Activated naive CD4-positive, alpha-beta T cell treated with anti-CD3 and anti-CD28 coated beads, Interleukin-2, amount 50 U/mL, for 16 hours (primary cell): ENCODE results near the gene UMODL1.

Source experiments
- DNase-seq: peaks from one replicate; pipeline ENCODE4 v3.0.0-alpha.2; 2020

UMODL1 gene

GRCh38 chr21:42142141-42142540, 71.0 kb downstream of the UMODL1 start:
- no peak for DNase-seq

DNA sequence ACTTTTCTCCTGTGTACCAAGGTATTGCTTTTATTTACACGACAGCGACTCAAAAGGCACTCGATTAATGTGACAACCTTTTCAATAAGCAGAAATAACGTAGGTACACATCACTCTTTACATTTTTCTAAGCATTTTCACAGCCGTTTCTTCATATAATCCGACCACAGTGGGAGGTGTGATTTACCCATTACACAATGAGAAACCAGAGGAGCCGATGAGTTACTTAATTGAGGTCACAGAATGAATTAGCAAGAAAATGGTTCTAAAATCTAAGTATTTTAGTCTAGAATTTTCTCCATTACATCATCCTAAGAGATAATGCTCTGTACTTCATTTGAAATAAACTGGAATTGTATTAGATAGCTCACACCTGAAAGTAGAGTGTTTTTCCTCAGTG, 71.5 kb downstream of the UMODL1 start:
- no peak for DNase-seq

GRCh38 chr21:42143111-42143510, 72.0 kb downstream of the UMODL1 start:
- DNase-seq: no peak

GRCh38 chr21:42144221-42144620, 73.1 kb downstream of the UMODL1 start:
- DNase-seq: no peak

DNA sequence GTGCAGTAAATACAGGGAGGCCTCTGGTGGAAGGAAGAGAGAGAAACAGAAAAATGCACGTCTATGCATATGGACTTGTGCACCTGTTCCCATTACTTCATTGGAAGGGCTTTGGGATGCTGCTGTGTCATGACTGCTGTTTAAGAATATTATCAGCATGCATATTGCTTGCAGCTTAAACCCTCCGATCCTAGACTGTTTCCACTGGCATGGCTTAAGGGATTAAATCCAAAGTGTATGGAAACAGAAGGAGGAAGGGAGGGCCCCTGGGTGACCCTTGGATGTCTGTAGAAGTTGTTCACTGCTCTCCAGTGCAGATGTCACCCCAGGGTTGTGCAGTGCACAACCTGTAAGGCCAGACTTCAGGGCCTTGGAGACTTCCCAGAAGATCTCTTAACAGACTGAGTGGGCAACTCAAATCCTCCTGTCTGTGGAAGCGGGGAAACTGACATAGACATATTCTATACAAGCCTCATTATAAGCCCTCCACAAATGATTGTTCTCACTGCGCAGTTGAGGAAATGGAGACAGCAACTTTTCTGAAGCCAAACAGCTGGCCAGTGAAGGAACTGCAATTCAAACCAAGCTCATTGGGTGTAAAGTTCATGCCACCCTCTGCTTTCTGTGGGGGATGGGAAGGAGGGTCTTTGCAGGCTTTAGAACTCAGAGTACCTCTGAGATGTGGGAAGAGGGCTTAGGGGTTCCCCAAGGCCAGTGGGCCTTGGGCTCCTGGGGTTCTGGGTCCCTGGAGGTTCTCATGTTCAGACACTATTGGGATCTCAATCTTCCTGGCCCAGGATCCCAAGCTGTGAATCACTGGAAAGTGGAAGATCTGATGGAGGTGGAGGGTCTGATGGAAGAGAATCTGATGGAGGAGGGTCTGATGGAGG, 73.8 kb downstream of the UMODL1 start:
- no peak for DNase-seq

- peak; percentile 59 for DNase-seq
These were observed 74.6 kb downstream of the UMODL1 start for GRCh38 chr21:42145569-42146272.

DNA sequence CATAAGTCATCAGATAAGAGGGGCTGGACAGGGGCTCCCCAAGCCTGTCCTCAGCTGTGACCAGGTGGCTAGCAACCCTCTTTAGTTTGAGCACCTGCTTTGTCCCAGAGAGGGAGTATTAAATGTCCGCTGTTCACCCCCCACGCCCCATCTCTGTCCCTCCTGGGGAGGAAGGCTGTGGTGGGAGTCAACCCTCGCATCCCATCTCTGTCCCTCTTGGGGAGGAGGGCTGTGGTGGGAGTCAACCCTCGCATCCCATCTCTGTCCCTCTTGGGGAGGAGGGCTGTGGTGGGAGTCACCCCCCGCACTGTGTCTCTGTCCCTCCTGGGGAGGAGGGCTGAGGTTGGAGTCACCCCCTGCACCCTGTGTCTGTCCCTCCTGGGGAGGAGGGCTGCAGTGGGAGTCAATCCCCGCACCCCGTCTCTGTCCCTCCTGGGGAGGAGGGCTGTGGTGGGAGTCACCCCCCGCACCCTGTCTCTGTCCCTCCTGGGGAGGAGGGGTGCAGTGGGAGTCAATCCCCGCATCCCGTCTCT, 75.2 kb downstream of the UMODL1 start:
- DNase-seq: no peak

DNA sequence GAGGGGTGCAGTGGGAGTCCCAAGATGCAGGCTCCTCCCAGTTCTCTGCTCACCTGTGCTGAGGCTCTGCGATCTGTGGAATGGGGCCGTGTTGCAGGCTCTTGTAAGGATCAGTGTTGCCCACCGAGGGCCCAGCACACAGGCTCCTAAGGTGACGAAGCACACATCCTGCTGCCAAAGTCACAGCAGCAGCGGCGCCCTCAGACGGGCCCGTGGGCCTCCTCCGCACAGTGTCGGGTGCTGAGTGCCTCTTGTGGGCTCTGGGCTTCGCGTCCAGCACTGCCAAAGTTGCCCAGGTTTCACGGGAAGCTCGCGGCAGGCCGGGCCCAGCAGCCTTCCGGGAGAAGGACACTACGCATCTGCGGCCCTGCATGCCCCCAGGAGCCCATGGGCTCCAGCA, 75.7 kb downstream of the UMODL1 start:
- no peak for DNase-seq

DNA sequence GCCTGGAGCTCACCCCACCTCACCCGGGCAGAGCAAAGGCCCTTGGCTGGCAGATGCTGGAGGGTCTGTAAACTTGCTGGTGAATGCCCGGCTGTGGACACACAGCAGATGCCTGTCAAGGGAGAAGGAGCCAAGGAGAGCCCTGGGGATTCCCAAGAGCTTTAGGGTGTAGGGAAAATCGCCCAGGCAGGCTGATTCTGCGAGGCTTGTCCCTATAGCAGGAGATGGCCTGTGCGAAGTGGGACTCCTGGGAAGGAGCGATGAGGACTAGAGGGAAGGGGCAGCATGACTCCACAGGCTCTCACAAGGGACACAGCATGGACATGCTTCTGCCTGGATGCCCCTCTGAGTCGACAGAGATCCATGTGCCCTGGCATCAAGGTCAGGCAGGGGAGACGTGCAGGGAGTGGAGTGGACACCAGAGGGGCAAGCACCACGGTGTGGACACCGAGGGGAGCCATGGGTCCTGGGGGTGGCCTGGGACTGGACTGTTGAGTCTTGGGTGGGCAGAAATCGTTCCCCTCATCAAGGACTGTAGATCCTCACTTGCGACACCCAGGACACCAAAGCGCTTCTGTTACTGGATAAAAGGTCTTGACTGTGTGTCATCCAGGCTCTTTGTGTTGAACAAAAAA, 76.4 kb downstream of the UMODL1 start:
- no peak for DNase-seq

DNA sequence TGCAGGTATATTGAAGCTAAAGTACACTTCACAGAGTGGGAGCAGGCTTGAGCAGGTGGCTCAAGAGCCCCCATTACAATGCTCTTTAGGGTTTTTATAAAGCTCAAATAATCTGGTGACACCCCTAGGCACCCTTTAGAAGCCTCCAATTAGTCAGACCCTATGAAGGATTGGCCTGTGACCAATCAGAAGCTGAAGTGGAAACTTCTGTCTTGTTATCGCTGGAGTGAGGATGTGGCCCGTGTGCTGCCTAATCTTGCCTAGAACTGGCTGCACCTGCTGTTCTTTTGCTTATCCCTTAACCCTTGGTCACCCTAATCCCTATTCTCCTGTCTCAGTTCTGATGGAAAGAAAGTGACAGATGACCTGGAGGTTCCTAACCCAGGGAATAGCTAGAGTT, 77.0 kb downstream of the UMODL1 start:
- no peak for DNase-seq

- DNase-seq: no peak
These were observed 77.5 kb downstream of the UMODL1 start for GRCh38 chr21:42148584-42148983.

DNA sequence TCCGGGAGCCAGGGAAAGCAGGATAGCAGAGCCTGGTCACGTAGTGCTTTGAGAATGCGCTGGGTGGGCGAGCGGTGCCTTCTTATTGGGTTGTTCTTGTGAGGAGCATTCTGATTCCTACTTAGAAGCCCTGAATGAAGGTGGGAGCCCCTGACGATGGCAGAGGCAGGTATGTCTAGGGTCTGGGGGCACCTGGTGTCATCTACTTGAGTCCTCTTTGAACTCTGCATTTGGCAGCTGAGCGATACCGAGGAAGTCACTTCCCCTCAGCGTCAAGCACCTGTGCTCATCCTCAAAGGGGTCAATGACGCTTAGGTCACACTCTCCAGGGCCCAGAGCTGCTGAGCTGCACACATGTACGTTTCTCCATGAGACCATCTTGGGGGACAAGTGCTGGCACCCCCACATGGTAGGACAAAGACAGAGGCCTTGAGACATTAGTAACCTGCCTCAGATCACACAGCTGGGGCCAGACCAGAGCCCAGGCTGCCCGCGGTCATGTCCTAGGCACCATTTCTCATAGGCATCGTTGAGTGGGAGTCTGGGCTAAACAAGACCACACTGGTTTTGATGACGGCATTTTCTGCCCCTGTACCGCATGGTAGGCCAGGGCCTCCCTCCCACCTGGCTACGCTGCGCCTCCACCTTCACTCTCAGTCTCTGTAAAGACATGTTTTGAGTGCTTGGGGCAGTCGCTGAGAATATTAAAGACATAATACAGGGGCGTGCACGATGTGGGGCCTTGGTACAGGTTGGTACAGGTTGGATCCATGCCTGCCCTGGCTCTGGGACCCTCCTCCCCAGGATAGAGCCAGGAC, 78.7 kb downstream of the UMODL1 start:
- DNase-seq: no peak

GRCh38 chr21:42150474-42151085, 79.5 kb downstream of the UMODL1 start:
- DNase-seq: no peak

DNA sequence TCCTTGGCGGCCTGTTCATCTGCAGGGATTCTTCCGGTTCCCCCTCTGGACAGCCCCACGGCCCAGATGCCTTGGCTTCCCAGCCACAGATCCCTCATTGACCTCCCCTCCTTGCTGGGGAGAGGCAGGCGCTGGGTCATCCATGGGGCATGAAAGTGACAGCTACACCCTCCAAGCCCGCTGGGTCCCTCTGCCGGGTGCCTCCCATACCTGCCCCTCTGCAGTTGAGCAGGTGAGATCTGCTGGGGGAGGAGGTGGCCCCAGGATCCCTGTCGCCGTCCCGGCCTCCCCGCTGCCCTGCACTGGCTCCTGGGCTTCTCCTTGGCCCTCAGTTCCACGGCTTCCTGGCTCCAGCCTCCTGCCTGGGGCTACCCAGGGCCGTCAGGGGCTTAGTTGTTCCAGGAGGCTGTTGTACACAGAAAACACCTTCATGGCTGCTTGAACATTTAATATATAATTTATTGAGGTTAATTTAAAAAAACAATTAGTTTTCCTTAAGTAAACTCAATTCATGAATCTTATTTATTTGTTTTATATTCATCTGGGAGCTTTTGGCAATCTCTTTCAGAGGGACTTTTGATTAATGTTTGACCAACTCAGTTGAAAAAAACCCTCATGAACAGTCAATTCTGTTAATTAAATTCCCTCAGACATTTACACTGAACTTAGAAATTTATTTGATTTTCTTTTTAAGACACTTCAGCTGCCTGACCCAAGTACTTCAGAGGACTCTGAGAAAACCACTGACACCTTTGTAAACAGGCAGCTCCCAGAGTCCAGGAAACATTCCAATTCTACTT, 80.2 kb downstream of the UMODL1 start:
- no peak for DNase-seq

DNA sequence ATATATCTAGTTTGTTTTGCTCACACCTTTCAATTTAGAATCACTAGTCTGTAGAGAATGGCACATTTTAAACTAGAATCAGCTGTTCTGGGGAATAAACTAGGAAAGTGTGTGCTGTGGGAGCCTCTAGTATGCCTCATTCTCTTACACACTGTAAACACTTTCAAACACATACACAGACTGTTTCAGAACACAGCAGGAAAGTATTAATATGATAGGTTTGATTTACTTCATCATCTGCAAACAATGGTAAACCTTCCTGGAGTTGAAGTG, 80.8 kb downstream of the UMODL1 start:
- no peak for DNase-seq

DNA sequence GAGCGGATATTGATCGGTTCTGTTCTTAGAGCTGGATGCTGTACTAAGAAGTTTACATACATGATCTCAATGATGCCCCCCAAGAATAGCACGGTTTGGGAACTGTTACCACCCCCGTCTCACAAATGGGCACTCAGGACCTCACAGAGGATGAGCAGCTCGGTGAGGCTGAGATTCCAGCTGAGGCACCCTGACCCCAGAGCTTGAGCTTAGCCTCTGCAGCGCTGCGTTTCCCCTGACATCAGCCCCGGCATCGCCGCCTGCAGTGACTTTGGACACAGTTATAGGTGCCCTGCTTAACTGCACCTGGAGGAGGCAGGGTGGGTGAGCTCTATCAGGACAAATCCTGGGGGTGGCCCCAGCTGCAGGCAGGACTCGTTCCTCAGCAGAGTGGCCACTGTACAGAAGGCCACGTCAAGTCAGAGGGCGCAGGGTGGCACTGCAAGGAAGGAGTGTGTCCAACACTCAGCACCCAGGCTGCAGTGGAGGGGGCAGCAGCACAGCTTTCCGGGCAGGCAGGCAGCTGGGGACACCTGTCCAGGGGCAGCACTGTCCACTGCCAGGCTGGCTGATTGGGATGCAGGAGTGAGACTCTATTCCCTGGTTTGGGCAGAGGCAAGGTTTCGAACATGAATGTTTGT, 82.0 kb downstream of the UMODL1 start:
- no peak for DNase-seq

DNA sequence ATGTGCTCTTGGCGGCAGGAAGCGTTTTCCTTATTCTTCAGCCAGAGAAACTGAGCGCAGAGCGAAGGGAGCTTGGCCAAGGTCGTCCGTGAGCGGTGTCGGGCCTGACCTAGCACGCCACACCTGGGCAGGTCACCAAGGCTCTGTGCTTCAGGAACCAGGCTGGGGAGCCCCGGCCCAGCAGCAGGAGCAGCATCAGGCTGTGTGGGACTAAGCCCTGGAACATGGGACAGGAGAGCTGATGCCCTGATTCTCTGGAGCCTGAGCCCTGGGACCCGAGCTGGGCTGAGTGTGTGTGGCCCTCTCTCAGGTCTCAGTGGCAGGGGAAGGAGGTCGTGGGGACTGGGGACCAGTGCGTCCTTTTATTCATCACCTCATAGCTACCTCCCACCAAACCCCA, 82.6 kb downstream of the UMODL1 start:
- no peak for DNase-seq

- DNase-seq: no peak
These were observed 83.3 kb downstream of the UMODL1 start for GRCh38 chr21:42154237-42155044.

- DNase-seq: no peak
These were observed 84.1 kb downstream of the UMODL1 start for GRCh38 chr21:42155045-42155855.
